ENCODE results near the gene IL4. TPM values are rescaled to one million over a fixed set of nuclear protein-coding genes. Genes with fewer than 3 reads are reported as not detected.
A peak's percentile ranks its signal among the peaks of the same experiment; 100 is the strongest.

Gene IL4
- total RNA-seq, 1 donor from 2014 or later, result not detected

DNA sequence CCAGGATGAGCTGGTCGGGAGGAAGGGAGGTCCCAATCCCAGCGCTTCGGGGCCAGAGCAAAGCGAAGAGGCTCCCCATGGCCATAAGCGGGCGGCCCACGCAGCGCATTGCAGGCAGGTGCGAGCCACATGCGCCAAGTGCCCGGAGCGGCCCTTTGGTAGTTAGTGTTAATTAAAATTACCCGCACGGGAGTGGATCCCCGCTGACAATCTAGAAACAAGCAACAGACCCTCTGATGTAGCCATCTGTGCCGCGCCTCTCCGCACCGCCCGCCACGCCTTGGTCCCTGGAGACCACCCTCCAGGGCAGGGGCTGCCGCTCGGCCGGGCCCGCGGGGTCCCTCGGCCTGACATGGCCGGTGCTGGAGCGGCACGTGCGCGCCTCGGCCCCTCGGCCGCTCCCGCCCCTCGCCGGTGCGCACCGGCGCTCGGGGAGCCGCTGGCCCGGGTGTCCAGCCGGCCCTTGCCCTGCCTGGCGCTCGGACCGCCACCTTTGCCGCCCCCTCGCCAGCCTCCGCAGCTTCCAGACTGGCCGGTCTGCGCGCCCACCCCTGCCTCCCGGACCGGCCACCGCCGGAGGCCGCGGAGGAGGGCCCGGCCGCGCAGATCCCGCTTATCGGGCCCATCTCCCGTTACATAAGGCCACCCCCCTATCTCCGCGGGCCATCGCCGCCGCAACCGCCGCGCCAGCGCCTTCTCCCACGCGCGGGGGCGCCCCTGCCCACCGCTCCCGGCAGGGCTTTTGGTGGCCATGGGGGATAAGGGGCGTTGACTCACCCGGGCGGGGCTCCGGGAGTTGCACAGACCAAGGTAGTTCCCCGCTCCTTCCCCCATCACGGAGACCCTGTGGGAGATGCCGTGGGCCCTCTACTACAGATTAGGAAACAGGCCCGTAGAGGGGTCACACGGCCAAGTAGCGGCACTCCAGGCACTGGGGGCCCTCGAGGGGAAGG lies 17.7 kb upstream of the IL4 start:
- no peak for DNase-seq (ENCODE audit: low read depth, low spot score)
- no peak overlapping the region for H3K4me3 Mint-ChIP-seq
- peaks cover 50% of the 10 kb centered on the region for H3K27me3 Mint-ChIP-seq (ENCODE audit: low read depth)
- peaks cover 3% of the 10 kb centered on the region for H3K4me1 Mint-ChIP-seq
- H3K27ac Mint-ChIP-seq (ENCODE audit: unreplicated experiment), result no peak overlapping the region
- TF ChIP-seq, protein P1, sequence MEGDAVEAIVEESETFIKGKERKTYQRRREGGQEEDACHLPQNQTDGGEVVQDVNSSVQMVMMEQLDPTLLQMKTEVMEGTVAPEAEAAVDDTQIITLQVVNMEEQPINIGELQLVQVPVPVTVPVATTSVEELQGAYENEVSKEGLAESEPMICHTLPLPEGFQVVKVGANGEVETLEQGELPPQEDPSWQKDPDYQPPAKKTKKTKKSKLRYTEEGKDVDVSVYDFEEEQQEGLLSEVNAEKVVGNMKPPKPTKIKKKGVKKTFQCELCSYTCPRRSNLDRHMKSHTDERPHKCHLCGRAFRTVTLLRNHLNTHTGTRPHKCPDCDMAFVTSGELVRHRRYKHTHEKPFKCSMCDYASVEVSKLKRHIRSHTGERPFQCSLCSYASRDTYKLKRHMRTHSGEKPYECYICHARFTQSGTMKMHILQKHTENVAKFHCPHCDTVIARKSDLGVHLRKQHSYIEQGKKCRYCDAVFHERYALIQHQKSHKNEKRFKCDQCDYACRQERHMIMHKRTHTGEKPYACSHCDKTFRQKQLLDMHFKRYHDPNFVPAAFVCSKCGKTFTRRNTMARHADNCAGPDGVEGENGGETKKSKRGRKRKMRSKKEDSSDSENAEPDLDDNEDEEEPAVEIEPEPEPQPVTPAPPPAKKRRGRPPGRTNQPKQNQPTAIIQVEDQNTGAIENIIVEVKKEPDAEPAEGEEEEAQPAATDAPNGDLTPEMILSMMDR (conservative IDR thresholded peaks at IDR 0.05), result no peak
- H3K9me3 Mint-ChIP-seq, result no peaks in the 10 kb centered on the region
- H3K36me3 Mint-ChIP-seq (ENCODE audit: low read depth), result no peaks in the 10 kb centered on the region

DNA sequence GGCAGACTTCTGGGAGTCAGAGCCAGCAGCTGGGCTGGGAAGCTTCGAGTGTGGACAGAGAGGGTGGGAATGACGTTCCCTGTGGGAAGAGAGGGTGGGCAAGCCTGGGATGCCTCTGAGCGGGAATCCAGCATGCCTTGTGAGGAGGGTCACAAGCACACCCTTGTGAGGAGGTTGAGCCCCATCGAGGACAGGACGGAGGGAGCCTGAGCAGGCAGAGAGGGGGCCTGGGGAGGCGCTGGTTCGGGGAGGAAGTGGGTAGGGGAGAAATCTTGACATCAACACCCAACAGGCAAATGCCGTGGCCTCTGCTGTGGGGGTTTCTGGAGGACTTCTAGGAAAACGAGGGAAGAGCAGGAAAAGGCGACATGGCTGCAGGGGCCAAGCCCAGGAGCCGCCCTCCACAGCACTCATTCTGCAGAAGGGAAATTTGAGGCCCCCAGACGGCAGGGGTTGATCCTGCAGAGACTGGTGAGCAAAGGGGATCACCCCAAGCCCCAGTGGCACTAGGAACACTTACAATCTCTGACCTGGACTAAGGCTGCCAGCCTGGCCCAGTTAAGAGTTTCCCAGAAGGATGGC lies 16.9 kb upstream of the IL4 start:
- Mint-ChIP-seq H3K4me1 (peaks cover 5% of the 10 kb centered on the region), H3K9me3 (no peaks in the 10 kb centered on the region), H3K36me3 (ENCODE audit: low read depth) (no peaks in the 10 kb centered on the region), H3K4me3 (peak overlapping the region; percentile 38), H3K27ac (ENCODE audit: unreplicated experiment) (no peak overlapping the region), H3K27me3 (ENCODE audit: low read depth) (peaks cover 49% of the 10 kb centered on the region)
- no peak for DNase-seq (ENCODE audit: low read depth, low spot score)
- TF ChIP-seq, protein P1 (conservative IDR thresholded peaks at IDR 0.05), result no peak

DNA sequence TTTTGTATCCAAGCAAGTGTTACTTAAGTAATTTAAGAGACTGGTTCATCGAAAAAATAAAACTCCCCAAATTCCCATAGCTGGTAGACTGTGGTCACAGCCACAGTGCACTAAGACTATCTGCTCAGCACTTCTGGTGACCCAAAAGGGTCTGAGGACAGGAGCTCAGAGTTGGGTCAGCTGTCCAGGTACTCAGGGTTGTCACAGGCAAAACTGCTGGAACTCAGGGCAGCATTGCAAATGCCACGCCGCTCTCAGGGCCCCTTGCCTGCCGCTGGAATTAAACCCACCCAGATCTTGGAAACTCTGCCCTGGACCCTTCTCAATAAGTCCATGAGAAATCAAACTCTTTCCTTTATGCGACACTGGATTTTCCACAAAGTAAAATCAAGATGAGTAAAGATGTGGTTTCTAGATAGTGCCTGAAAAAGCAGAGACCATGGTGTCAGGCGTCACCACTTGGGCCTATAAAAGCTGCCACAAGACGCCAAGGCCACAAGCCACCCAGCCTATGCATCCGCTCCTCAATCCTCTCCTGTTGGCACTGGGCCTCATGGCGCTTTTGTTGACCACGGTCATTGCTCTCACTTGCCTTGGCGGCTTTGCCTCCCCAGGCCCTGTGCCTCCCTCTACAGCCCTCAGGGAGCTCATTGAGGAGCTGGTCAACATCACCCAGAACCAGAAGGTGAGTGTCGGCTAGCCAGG lies 16.0 kb upstream of the IL4 start, which contains the start of gene IL13:
TSS of gene IL13 (plus strand) at position 498 of the 705 bp plus-strand sequence. CDS start at position 512, 14 bp downstream.
- H3K27me3 Mint-ChIP-seq (ENCODE audit: low read depth), result peaks cover 45% of the 10 kb centered on the region
- H3K27ac Mint-ChIP-seq (ENCODE audit: unreplicated experiment), result no peak within 1 kb of the TSS
- H3K4me3 Mint-ChIP-seq, result peak within 1 kb of the TSS; percentile 54
- no peak for DNase-seq (ENCODE audit: low read depth, low spot score)
- no peaks in the 10 kb centered on the region for H3K9me3 Mint-ChIP-seq
- no peaks in the 10 kb centered on the region for H3K36me3 Mint-ChIP-seq (ENCODE audit: low read depth)
- TF ChIP-seq, protein P1 (conservative IDR thresholded peaks at IDR 0.05), result no peak
- peaks cover 8% of the 10 kb centered on the region for H3K4me1 Mint-ChIP-seq

DNA sequence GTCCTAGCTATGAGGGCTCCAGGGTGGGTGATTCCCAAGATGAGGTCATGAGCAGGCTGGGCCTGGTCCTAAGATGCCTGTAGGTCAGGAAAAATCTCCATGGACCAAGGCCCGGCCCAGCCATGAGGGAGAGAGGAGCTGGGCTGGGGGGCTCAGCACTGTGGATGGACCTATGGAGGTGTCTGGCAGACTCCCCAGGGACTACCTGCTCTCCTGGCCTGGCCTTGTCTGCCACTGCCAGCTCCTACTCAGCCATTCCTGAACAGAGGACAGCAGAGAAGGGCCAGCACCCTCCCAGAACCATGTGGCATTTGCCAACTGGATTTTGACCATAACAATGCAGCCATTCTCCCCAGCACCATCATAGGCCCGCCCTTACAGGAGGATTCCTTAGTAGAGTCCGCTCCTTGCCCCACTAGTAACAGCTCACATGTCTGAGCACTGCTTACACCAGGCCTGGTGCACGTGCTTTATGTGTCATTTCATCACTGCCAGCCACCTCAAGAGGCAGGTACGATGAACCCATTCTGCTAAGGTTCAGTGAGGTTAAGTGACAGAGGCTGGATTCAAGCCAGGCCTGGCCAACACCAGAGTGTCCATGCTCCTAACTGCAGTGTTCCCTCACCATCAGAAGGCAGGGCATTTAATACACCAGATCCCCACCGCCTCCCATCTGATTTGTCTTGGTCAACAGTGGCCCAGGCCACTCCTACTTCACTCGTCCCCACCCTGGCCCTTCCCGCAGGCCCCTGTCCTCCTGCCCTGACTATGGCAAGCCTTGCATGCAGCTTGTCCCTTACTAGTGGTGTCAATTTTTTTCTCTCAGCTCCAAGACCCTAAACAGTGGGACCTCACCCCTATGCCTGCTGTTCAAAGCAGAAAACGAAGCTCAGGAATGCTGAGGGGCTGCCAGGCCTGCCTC lies 15.1 kb upstream of the IL4 start:
- Mint-ChIP-seq H3K27me3 (ENCODE audit: low read depth) (peaks cover 41% of the 10 kb centered on the region), H3K27ac (ENCODE audit: unreplicated experiment) (no peak overlapping the region), H3K4me1 (peaks cover 14% of the 10 kb centered on the region), H3K9me3 (no peaks in the 10 kb centered on the region), H3K4me3 (no peak overlapping the region), H3K36me3 (ENCODE audit: low read depth) (no peaks in the 10 kb centered on the region)
- TF ChIP-seq, protein P1 (conservative IDR thresholded peaks at IDR 0.05), result no peak
- no peak for DNase-seq (ENCODE audit: low read depth, low spot score)

All from neural crest cell (in vitro differentiated cells).